SU-DHL-6 (cell line): Measurements from ENCODE around the gene LOXHD1.

Experiments used
- CTCF ChIP-seq: fragments of 200-600 bp; sonication (generic); IDR thresholded peaks from one replicate; pipeline ENCODE4 v1.5.1; 2017; ENCODE audit warnings: antibody characterized with exemption, mild to moderate bottlenecking, low read length, moderate library complexity; ENCODE audit not compliant: insufficient read depth, poor library complexity, severe bottlenecking
- EZH2phosphoT487 ChIP-seq: fragments of 200-600 bp; sonication (generic), shearing (Covaris generic); conservative IDR thresholded peaks from 2 replicates; pipeline ENCODE4 v1.6.1; 2018; ENCODE audit warnings: mild to moderate bottlenecking, antibody characterized with exemption, low read length, moderate library complexity, mixed read lengths

GRCh38 chr18:46646468-46646867, 10.6 kb downstream of the LOXHD1 start:
- no peak for TF ChIP-seq CTCF
- TF ChIP-seq EZH2phosphoT487: no peak
